ENCODE results near the gene MGAT4C. TPM values are rescaled to one million over a fixed set of nuclear protein-coding genes. Genes with fewer than 3 reads are reported as not detected.

MGAT4C gene
- total and polyA plus RNA-seq, 2 of the 8 experiments (the other 6 are each of a cell fraction or from before 2014, with no cell fraction given): 1.6 to 2.5 TPM

DNA sequence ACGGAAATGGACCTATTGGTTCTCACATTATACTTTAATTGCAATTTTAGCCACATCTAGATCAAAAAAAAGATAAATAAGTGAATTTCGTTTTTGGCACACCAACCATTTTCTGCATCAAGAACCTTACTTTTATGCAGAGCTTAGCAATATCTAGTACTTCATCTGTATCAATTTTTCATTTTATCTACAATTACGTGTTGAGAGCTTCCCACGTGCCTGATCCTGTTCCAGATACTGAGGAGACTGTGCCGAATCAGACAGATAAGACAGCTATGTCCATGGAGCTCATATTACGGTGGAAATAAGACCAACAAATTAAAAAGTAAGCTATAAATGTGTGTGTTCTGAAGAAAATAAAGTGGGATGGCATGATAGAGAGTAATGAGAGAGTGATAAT, 101.6 kb downstream of the MGAT4C start:
- Histone ChIP-seq H2BK15ac (ENCODE audit: low read length) (no peak overlapping the region), H2BK120ac (replicated peaks; ENCODE audit: low read depth, low read length) (no peak overlapping the region)
- POLR2A ChIA-PET (ENCODE audit: partially characterized antibody): no interaction called here

More for the DNA sequence above, 101.6 kb downstream of the MGAT4C start:
- no peak for FAIRE-seq
- peaks cover 0 to 1% (median 0%) of the 10 kb centered on the region in 4 experiments; a peak in 1 of 7 replicates for H3K27me3 ChIP-seq (replicated peaks in 1 of 4; ENCODE audit: control insufficient read depth in 3 of 4, extremely low read depth in 1 of 4, insufficient read depth in 3 of 4, low read length in 3 of 4)
- CTCF ChIA-PET (ENCODE audit: partially characterized antibody): interaction anchor here (0.5 kb wide), 1 partner anchor 289 kb away, joined by 3 read pairs; no protein-coding TSS in a partner anchor
- no peaks in the 10 kb centered on the region for H3K4me1 ChIP-seq (replicated peaks in 1 of 4; ENCODE audit: control insufficient read depth in 3 of 4, insufficient read depth in 4 of 4, low read length in 3 of 4)
- H3K4me2 ChIP-seq (ENCODE audit: insufficient read depth in 1 of 2, low read depth in 2 of 2, low read length in 2 of 2): no peak overlapping the region
- H4K91ac ChIP-seq (replicated peaks; ENCODE audit: insufficient read length, low read length): no peak overlapping the region
- DNase-seq (ENCODE audit: low read depth in 1 of 2, low spot score in 2 of 2): no peak
- no peak overlapping the region for H3K4me3 ChIP-seq (ENCODE audit: extremely low read depth in 1 of 4, insufficient read depth in 2 of 4, low read depth in 3 of 4, low read length in 4 of 4)
- H3K18ac ChIP-seq (ENCODE audit: extremely low read depth, low read length): no peak overlapping the region
- no peak overlapping the region for H3K9ac ChIP-seq (replicated peaks in 1 of 4; ENCODE audit: extremely low read depth in 1 of 4, low read depth in 3 of 4, low read length in 3 of 4)
- H3K9me3 ChIP-seq (ENCODE audit: insufficient read depth in 2 of 2, low read depth in 1 of 2, low read length in 1 of 2): no peaks in the 10 kb centered on the region
- H2AK5ac ChIP-seq (ENCODE audit: low read depth, low read length): no peak overlapping the region
- H3K56ac ChIP-seq (replicated peaks; ENCODE audit: insufficient read length, low read depth, low read length): no peak overlapping the region
- TF ChIP-seq CTBP2 (IDR thresholded peaks at IDR 0.05; ENCODE audit: borderline replicate concordance, insufficient read depth, insufficient read length, low read length) (no peak), JUND (IDR thresholded peaks at IDR 0.05; ENCODE audit: low read length) (no peak), POLR2AphosphoS5 (IDR thresholded peaks at IDR 0.05; ENCODE audit: low read depth, low read length) (no peak), TBP (IDR thresholded peaks at IDR 0.05; ENCODE audit: low read depth, low read length) (no peak), HDAC6 (IDR thresholded peaks at IDR 0.05; ENCODE audit: low read depth, low read length) (no peak), TAF7 (optimal IDR thresholded peaks at IDR 0.05; ENCODE audit: borderline replicate concordance, low read depth, low read length) (no peak), RFX5 (IDR thresholded peaks at IDR 0.05; ENCODE audit: borderline replicate concordance, low read depth, low read length) (no peak), GABPA (IDR thresholded peaks at IDR 0.05; ENCODE audit: borderline replicate concordance, insufficient read depth, low read length) (no peak), RAD21 (IDR thresholded peaks at IDR 0.05 in 1 of 2, conservative IDR thresholded peaks at IDR 0.05 in 1 of 2; ENCODE audit: low read depth in 2 of 2, low read length in 2 of 2) (no peak), BCL11A (IDR thresholded peaks at IDR 0.05; ENCODE audit: low read depth in 2 of 2, low read length in 2 of 2) (no peak), SIN3A (conservative IDR thresholded peaks at IDR 0.05 in 1 of 2, IDR thresholded peaks at IDR 0.05 in 1 of 2; ENCODE audit: low read depth in 1 of 2, low read length in 2 of 2) (no peak), GTF2F1 (IDR thresholded peaks at IDR 0.05; ENCODE audit: borderline replicate concordance, low read depth, low read length) (no peak)
- TF ChIP-seq, protein P1, sequence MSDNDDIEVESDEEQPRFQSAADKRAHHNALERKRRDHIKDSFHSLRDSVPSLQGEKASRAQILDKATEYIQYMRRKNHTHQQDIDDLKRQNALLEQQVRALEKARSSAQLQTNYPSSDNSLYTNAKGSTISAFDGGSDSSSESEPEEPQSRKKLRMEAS (IDR thresholded peaks at IDR 0.05): no peak
- H2BK12ac ChIP-seq (ENCODE audit: low read depth, low read length): no peak overlapping the region
- H3K23ac ChIP-seq (ENCODE audit: insufficient read length): no peak overlapping the region
- no peak overlapping the region for H3K14ac ChIP-seq (ENCODE audit: insufficient read length)
- H4K8ac ChIP-seq (ENCODE audit: extremely low read depth, insufficient read depth, low read length): no peak overlapping the region
- H3K27ac ChIP-seq (ENCODE audit: low read depth, low read length): no peak overlapping the region
- H2BK20ac ChIP-seq (ENCODE audit: low read length): no peak overlapping the region
- H4K20me1 ChIP-seq (replicated peaks in 1 of 2; ENCODE audit: control insufficient read depth in 1 of 2, insufficient read depth in 2 of 2, low read length in 2 of 2): no peaks in the 10 kb centered on the region
- no peaks in the 10 kb centered on the region for H3K79me2 ChIP-seq (ENCODE audit: control insufficient read depth in 1 of 2, insufficient read depth in 2 of 2, low read length in 2 of 2)
- WGBS, 2 experiments (ENCODE audit: extremely low coverage in 1 of 2, insufficient coverage in 1 of 2, insufficient read length in 1 of 2, insufficient replicate concordance in 2 of 2, low coverage in 1 of 2, low lambda C conversion rate in 2 of 2, missing lambda C conversion rate in 1 of 2): 86% methylated on average over 6 of the region's 6 CpGs; no CpG with 5 or more reads in 1 of the 2 experiments
- no peak overlapping the region for H3K4ac ChIP-seq (replicated peaks; ENCODE audit: insufficient read length, low read depth, low read length)
- no peak overlapping the region for H2BK5ac ChIP-seq (ENCODE audit: low read depth, low read length)
- H3K23me2 ChIP-seq (ENCODE audit: low read depth, low read length): peaks cover 1% of the 10 kb centered on the region; the same call in 1 of the 2 replicates
- H2AFZ ChIP-seq (ENCODE audit: low read length): no peak overlapping the region
- H3K79me1 ChIP-seq (ENCODE audit: low read depth, low read length): no peaks in the 10 kb centered on the region
- no peaks in the 10 kb centered on the region for H3K36me3 ChIP-seq (ENCODE audit: control insufficient read depth in 2 of 4, insufficient read depth in 4 of 4, low read length in 3 of 4)
- H4K5ac ChIP-seq (ENCODE audit: insufficient read length, low read depth, low read length): no peak overlapping the region

All from H1 (cell line).